Caco-2 (cell line): Measurements from ENCODE around the gene ADAMTSL2. TPM values are rescaled to one million over a fixed set of nuclear protein-coding genes. Genes with fewer than 3 reads are reported as not detected.

Experiments
- BruUV-seq: library from RNA; stranded (reverse); fragments of 400-500 nt; replicated peaks from 2 replicates; lab custom pipeline; 2021; lab: Mats Ljungman, UMichigan
- CTCF ChIA-PET: fragments of 300-600 bp; sonication (Branson Sonifier 250); formaldehyde crosslinking; loops from one replicate; lab custom pipeline; 2022; ENCODE audit warnings: antibody characterized with exemption; lab: Charles Lee
- POLR2A ChIA-PET: fragments of 300-600 bp; sonication (Branson Sonifier 250); formaldehyde crosslinking; loops from one replicate; lab custom pipeline; 2022; ENCODE audit warnings: antibody characterized with exemption; lab: Charles Lee
- DNase-seq, 2 experiments: peaks; one replicate each; pipeline versions ENCODE4 v3.0.0 to v3.0.0-alpha.2; 2020 to 2022
- H3K27me3 ChIP-seq: replicated peaks from 2 replicates; pipeline ENCODE4 v1.6.0; 2011; ENCODE audit warnings: low read length; ENCODE audit not compliant: control insufficient read depth, insufficient read depth
- H3K36me3 ChIP-seq: 2 replicates; pipeline ENCODE4 v1.5.1; 2011; ENCODE audit warnings: low read length; ENCODE audit not compliant: control insufficient read depth, insufficient read depth
- H3K4me1 ChIP-seq: fragments of 250-450 bp; sonication (Bioruptor Pico); 2 replicates; pipeline ENCODE4 v1.5.1; 2020; ENCODE audit warnings: mild to moderate bottlenecking
- H3K4me3 ChIP-seq: 2 replicates; pipeline ENCODE4 v1.5.1; 2011; ENCODE audit warnings: low read depth, mild to moderate bottlenecking, control low read depth, low read length
- H3K9me3 ChIP-seq: fragments of 250-450 bp; sonication (Bioruptor Pico); 2 replicates; pipeline ENCODE4 v1.5.1; 2020; ENCODE audit warnings: mild to moderate bottlenecking, moderate library complexity
- H3K27ac Mint-ChIP-seq: one replicate; pipeline ENCODE4 v1.8.0; 2022; ENCODE audit warnings: mixed read lengths; ENCODE audit not compliant: unreplicated experiment
- H3K27me3 Mint-ChIP-seq: one replicate; pipeline ENCODE4 v1.8.0; 2022; ENCODE audit warnings: mixed read lengths; ENCODE audit not compliant: insufficient read depth, unreplicated experiment
- H3K36me3 Mint-ChIP-seq: one replicate; pipeline ENCODE4 v1.8.0; 2022; ENCODE audit warnings: mild to moderate bottlenecking, mixed read lengths; ENCODE audit not compliant: insufficient read depth, unreplicated experiment
- H3K4me1 Mint-ChIP-seq: one replicate; pipeline ENCODE4 v1.8.0; 2022; ENCODE audit warnings: low read depth, mixed read lengths; ENCODE audit not compliant: unreplicated experiment
- H3K4me3 Mint-ChIP-seq: one replicate; pipeline ENCODE4 v1.8.0; 2022; ENCODE audit warnings: mild to moderate bottlenecking, moderate library complexity, mixed read lengths; ENCODE audit not compliant: unreplicated experiment
- H3K9me3 Mint-ChIP-seq: one replicate; pipeline ENCODE4 v1.8.0; 2022; ENCODE audit warnings: mixed read lengths; ENCODE audit not compliant: unreplicated experiment
- CTCF ChIP-seq, 2 experiments: fragments of 200-600 bp in 1 of 2; IDR thresholded peaks; 1 replicate in 1 of 2; 2 replicates in 1 of 2; pipeline versions ENCODE4 v1.5.1 to v1.8.0; 2011 to 2022; ENCODE audit warnings: antibody characterized with exemption in 1 of 2, control low read depth in 1 of 2, inconsistent platforms in 1 of 2, low read depth in 1 of 2, low read length in 1 of 2, mild to moderate bottlenecking in 1 of 2, moderate library complexity in 1 of 2; ENCODE audit not compliant: insufficient read depth in 1 of 2, severe bottlenecking in 1 of 2, unreplicated experiment in 1 of 2
- intact Hi-C: fragments of 100-400 bp; cut with micrococcal nuclease; formaldehyde crosslinking; loops from one replicate; pipeline ENCODE4 v1.10.0; 2022; ENCODE audit not compliant: unreplicated experiment
- total RNA-seq: library from RNA; stranded (reverse); gene quantifications from 2 replicates; pipeline ENCODE4 v1.2.3, GENCODE V29; 2022

ADAMTSL2 gene
- total RNA-seq, 1 experiment from 2014 or later = 0.68 TPM

GRCh38 chr9:133573791-133574515 is 39.4 kb downstream of the ADAMTSL2 start:
- intact Hi-C loops = no loop called here
- H3K4me1 Mint-ChIP-seq = no peaks in the 10 kb centered on the region
- no peaks in the 10 kb centered on the region for H3K4me1 ChIP-seq
- CTCF ChIA-PET = no interaction called here
- BruUV-seq = no TSS peak
- DNase-seq = no peak
- no peak overlapping the region for H3K4me3 Mint-ChIP-seq
- H3K27me3 Mint-ChIP-seq = peaks cover 4% of the 10 kb centered on the region
- no peaks in the 10 kb centered on the region for H3K36me3 Mint-ChIP-seq
- H3K4me3 ChIP-seq = no peak overlapping the region
- no peaks in the 10 kb centered on the region for H3K9me3 Mint-ChIP-seq
- no peaks in the 10 kb centered on the region for H3K9me3 ChIP-seq
- H3K36me3 ChIP-seq = no peaks in the 10 kb centered on the region
- H3K27me3 ChIP-seq = no peaks in the 10 kb centered on the region; the same call in 1 of the 2 replicates
- POLR2A ChIA-PET = no interaction called here
- TF ChIP-seq CTCF (IDR thresholded peaks at IDR 0.05; ENCODE audit: insufficient read depth in 1 of 2, low read depth in 1 of 2, low read length in 1 of 2, severe bottlenecking in 1 of 2, unreplicated experiment in 1 of 2) = no peak
- no peak overlapping the region for H3K27ac Mint-ChIP-seq

GRCh38 chr9:133574771-133575170 is 40.3 kb downstream of the ADAMTSL2 start:
- H3K27ac Mint-ChIP-seq = no peak overlapping the region
- Histone ChIP-seq H3K4me3 (no peak overlapping the region), H3K9me3 (no peaks in the 10 kb centered on the region), H3K4me1 (no peaks in the 10 kb centered on the region), H3K36me3 (no peaks in the 10 kb centered on the region), H3K27me3 (no peaks in the 10 kb centered on the region; the same call in 1 of the 2 replicates)
- no TSS peak for BruUV-seq
- no peak overlapping the region for H3K4me3 Mint-ChIP-seq
- intact Hi-C loops = loop anchor here (5.0 kb wide), 1 partner anchor 42 kb away; the partner anchor contains the start of gene ADAMTSL2
- ChIA-PET CTCF (no interaction called here), POLR2A (no interaction called here)
- H3K9me3 Mint-ChIP-seq = no peaks in the 10 kb centered on the region
- no peaks in the 10 kb centered on the region for H3K4me1 Mint-ChIP-seq
- H3K36me3 Mint-ChIP-seq = no peaks in the 10 kb centered on the region
- TF ChIP-seq CTCF (IDR thresholded peaks at IDR 0.05; ENCODE audit: insufficient read depth in 1 of 2, low read depth in 1 of 2, low read length in 1 of 2, severe bottlenecking in 1 of 2, unreplicated experiment in 1 of 2) = no peak
- no peak for DNase-seq
- peaks cover 4% of the 10 kb centered on the region for H3K27me3 Mint-ChIP-seq

GRCh38 chr9:133575186-133576030 is 40.9 kb downstream of the ADAMTSL2 start:
- POLR2A ChIA-PET = no interaction called here

More at GRCh38 chr9:133575186-133576030, 40.9 kb downstream of the ADAMTSL2 start:
- no peak for TF ChIP-seq CTCF (IDR thresholded peaks at IDR 0.05; ENCODE audit: insufficient read depth in 1 of 2, low read depth in 1 of 2, low read length in 1 of 2, severe bottlenecking in 1 of 2, unreplicated experiment in 1 of 2)
- CTCF ChIA-PET = no interaction called here
- Mint-ChIP-seq H3K36me3 (no peaks in the 10 kb centered on the region), H3K4me3 (no peak overlapping the region), H3K9me3 (no peaks in the 10 kb centered on the region), H3K27ac (no peak overlapping the region), H3K27me3 (peaks cover 4% of the 10 kb centered on the region), H3K4me1 (no peaks in the 10 kb centered on the region)
- H3K36me3 ChIP-seq = no peaks in the 10 kb centered on the region
- no peaks in the 10 kb centered on the region; the same call in 1 of the 2 replicates for H3K27me3 ChIP-seq
- no TSS peak for BruUV-seq
- intact Hi-C loops = loop anchor here (5.0 kb wide), 1 partner anchor 43 kb away; the partner anchor contains the start of gene ADAMTSL2
- H3K4me1 ChIP-seq = no peaks in the 10 kb centered on the region
- no peak for DNase-seq
- no peaks in the 10 kb centered on the region for H3K9me3 ChIP-seq
- H3K4me3 ChIP-seq = no peak overlapping the region
